GM20431 (cell line): ENCODE measurements around the gene KCNH3.

Experiments used
- in situ Hi-C: fragments of 300-500 bp; cut with MseI, MboI; formaldehyde crosslinking; loops from one replicate; pipeline ENCODE4 v1.15.0; 2020; ENCODE audit warnings: low sequenced_read_pairs; ENCODE audit not compliant: unreplicated experiment

The KCNH3 gene

GRCh38 chr12:49543221-49543913 is 4.5 kb downstream of the KCNH3 start:
- in situ Hi-C loops: no loop called here

GRCh38 chr12:49543914-49544815 is 5.3 kb downstream of the KCNH3 start:
- in situ Hi-C loops: no loop called here

GRCh38 chr12:49545815-49546214 is 7.0 kb downstream of the KCNH3 start:
- in situ Hi-C loops: no loop called here

- in situ Hi-C loops: no loop called here
Observed at GRCh38 chr12:49546481-49546880, 7.7 kb downstream of the KCNH3 start.

- in situ Hi-C loops: no loop called here
Observed at GRCh38 chr12:49547090-49547690, 8.4 kb downstream of the KCNH3 start.

- in situ Hi-C loops: no loop called here
Observed at GRCh38 chr12:49548481-49548821, 9.6 kb downstream of the KCNH3 start.

- in situ Hi-C loops: no loop called here
Observed at GRCh38 chr12:49548822-49549648, 10.2 kb downstream of the KCNH3 start.

- in situ Hi-C loops: no loop called here
Observed at GRCh38 chr12:49549735-49550692, 11.2 kb downstream of the KCNH3 start.

- in situ Hi-C loops: no loop called here
Observed at GRCh38 chr12:49550693-49551252, 11.9 kb downstream of the KCNH3 start.

GRCh38 chr12:49552014-49552413 is 13.2 kb downstream of the KCNH3 start:
- in situ Hi-C loops: no loop called here

GRCh38 chr12:49552425-49552824 is 13.6 kb downstream of the KCNH3 start:
- in situ Hi-C loops: no loop called here

- in situ Hi-C loops: no loop called here
Observed at GRCh38 chr12:49552899-49553298, 14.1 kb downstream of the KCNH3 start.

GRCh38 chr12:49553512-49554088 is 14.8 kb downstream of the KCNH3 start:
- in situ Hi-C loops: no loop called here

GRCh38 chr12:49554266-49554665 is 15.4 kb downstream of the KCNH3 start:
- in situ Hi-C loops: no loop called here

- in situ Hi-C loops: no loop called here
Observed at GRCh38 chr12:49555631-49556390, 17.0 kb downstream of the KCNH3 start.

- in situ Hi-C loops: no loop called here
Observed at GRCh38 chr12:49556391-49557186, 17.8 kb downstream of the KCNH3 start.
